ENCODE data around the gene ZNF497. TPM values are rescaled to one million over a fixed set of nuclear protein-coding genes. Genes with fewer than 3 reads are reported as not detected.

The ZNF497 gene
- total and polyA plus RNA-seq, 2 of the 8 experiments (the other 6 are each of a cell fraction or from before 2014, with no cell fraction given): 0.93 to 1.4 TPM

DNA sequence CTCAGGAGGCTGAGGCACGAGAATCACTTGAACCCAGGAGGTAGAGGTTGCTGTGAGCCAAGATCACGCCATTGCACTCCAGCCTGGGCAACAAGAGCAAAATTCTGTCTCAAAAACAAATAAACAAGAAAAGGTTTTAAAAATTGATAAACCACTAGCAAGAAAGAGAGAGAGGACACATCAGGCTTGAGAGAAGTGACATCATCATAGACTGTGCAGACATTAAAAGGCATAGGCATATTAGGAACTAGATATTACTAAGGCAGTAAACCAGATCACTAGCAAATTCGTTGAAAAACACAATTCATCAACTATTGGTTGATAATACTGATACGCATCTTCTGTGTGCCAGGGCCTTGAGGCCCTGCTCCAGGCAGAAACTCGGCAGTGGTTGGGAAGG, 17.0 kb downstream of the ZNF497 start:
- Histone ChIP-seq H3K4me2 (ENCODE audit: insufficient read depth in 1 of 2, low read depth in 2 of 2, low read length in 2 of 2) (no peak overlapping the region), H3K23ac (ENCODE audit: insufficient read length) (no peak overlapping the region), H3K14ac (ENCODE audit: insufficient read length) (no peak overlapping the region), H2BK20ac (ENCODE audit: low read length) (no peak overlapping the region), H4K5ac (ENCODE audit: insufficient read length, low read depth, low read length) (no peak overlapping the region), H3K23me2 (ENCODE audit: low read depth, low read length) (peaks cover 9% of the 10 kb centered on the region), H3K9me3 (ENCODE audit: insufficient read depth in 2 of 2, low read depth in 1 of 2, low read length in 1 of 2) (no peaks in the 10 kb centered on the region), H3K18ac (ENCODE audit: extremely low read depth, low read length) (no peak overlapping the region), H3K79me2 (ENCODE audit: control insufficient read depth in 1 of 2, insufficient read depth in 2 of 2, low read length in 2 of 2) (no peaks in the 10 kb centered on the region), H3K27ac (ENCODE audit: low read depth, low read length) (no peak overlapping the region), H4K20me1 (replicated peaks in 1 of 2; ENCODE audit: control insufficient read depth in 1 of 2, insufficient read depth in 2 of 2, low read length in 2 of 2) (no peaks in the 10 kb centered on the region), H3K36me3 (ENCODE audit: control insufficient read depth in 2 of 4, insufficient read depth in 4 of 4, low read length in 3 of 4) (no peaks in the 10 kb centered on the region), H4K8ac (ENCODE audit: extremely low read depth, insufficient read depth, low read length) (no peak overlapping the region), H3K56ac (replicated peaks; ENCODE audit: insufficient read length, low read depth, low read length) (no peak overlapping the region), H2BK15ac (ENCODE audit: low read length) (no peak overlapping the region), H3K27me3 (replicated peaks in 1 of 4; ENCODE audit: control insufficient read depth in 3 of 4, extremely low read depth in 1 of 4, insufficient read depth in 3 of 4, low read length in 3 of 4) (0 out of 7 replicates have a peak, but pooled peaks cover 0 to 3% (median 0%) of the 10 kb centered on the region in 4 experiments), H2AFZ (ENCODE audit: low read length) (no peak overlapping the region), H2BK5ac (ENCODE audit: low read depth, low read length) (no peak overlapping the region), H2BK120ac (replicated peaks; ENCODE audit: low read depth, low read length) (no peak overlapping the region), H3K79me1 (ENCODE audit: low read depth, low read length) (no peaks in the 10 kb centered on the region), H4K91ac (replicated peaks; ENCODE audit: insufficient read length, low read length) (no peak overlapping the region), H3K4me1 (replicated peaks in 1 of 4; ENCODE audit: control insufficient read depth in 3 of 4, insufficient read depth in 4 of 4, low read length in 3 of 4) (no peaks in the 10 kb centered on the region; a peak in 1 of 7 replicates), H2AK5ac (ENCODE audit: low read depth, low read length) (no peak overlapping the region), H2BK12ac (ENCODE audit: low read depth, low read length) (no peak overlapping the region), H3K9ac (replicated peaks in 1 of 4; ENCODE audit: extremely low read depth in 1 of 4, low read depth in 3 of 4, low read length in 3 of 4) (no peak overlapping the region), H3K4me3 (ENCODE audit: extremely low read depth in 1 of 4, insufficient read depth in 2 of 4, low read depth in 3 of 4, low read length in 4 of 4) (no peak overlapping the region), H3K4ac (replicated peaks; ENCODE audit: insufficient read length, low read depth, low read length) (no peak overlapping the region)
- FAIRE-seq (no peak), DNase-seq (ENCODE audit: low read depth in 1 of 2, low spot score in 2 of 2) (no peak)
- ChIA-PET CTCF (ENCODE audit: partially characterized antibody) (interaction anchor here (1.1 to 1.9 kb wide), 4 partner anchors 11 to 27 kb away, joined by 3 to 6 read pairs (median 4); partner anchors contain the start of gene ZNF497), POLR2A (ENCODE audit: partially characterized antibody) (interaction anchor here (0.8 to 11.4 kb wide), 4 partner anchors 9 to 52 kb away, joined by 3 to 102 read pairs (median 6); partner anchors contain the start of gene ZNF497)
- 86% methylated on average over 5 of the region's 5 CpGs; no CpG with 5 or more reads in 1 of the 2 experiments for WGBS, 2 experiments (ENCODE audit: extremely low coverage in 1 of 2, insufficient coverage in 1 of 2, insufficient read length in 1 of 2, insufficient replicate concordance in 2 of 2, low coverage in 1 of 2, low lambda C conversion rate in 2 of 2, missing lambda C conversion rate in 1 of 2)
- TF ChIP-seq JUND (IDR thresholded peaks at IDR 0.05; ENCODE audit: low read length): no peak
- TF ChIP-seq RNF2 (IDR thresholded peaks at IDR 0.05; ENCODE audit: borderline replicate concordance, low read depth, low read length, missing control alignments, poor library complexity, severe bottlenecking): no peak
- no peak for TF ChIP-seq NRF1 (IDR thresholded peaks at IDR 0.05; ENCODE audit: low read depth, low read length)
- TF ChIP-seq, protein P1, sequence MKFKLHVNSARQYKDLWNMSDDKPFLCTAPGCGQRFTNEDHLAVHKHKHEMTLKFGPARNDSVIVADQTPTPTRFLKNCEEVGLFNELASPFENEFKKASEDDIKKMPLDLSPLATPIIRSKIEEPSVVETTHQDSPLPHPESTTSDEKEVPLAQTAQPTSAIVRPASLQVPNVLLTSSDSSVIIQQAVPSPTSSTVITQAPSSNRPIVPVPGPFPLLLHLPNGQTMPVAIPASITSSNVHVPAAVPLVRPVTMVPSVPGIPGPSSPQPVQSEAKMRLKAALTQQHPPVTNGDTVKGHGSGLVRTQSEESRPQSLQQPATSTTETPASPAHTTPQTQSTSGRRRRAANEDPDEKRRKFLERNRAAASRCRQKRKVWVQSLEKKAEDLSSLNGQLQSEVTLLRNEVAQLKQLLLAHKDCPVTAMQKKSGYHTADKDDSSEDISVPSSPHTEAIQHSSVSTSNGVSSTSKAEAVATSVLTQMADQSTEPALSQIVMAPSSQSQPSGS (IDR thresholded peaks at IDR 0.05; ENCODE audit: low read length): no peak
- no peak for TF ChIP-seq E2F6 (IDR thresholded peaks at IDR 0.05)
- no peak for TF ChIP-seq KDM4A (IDR thresholded peaks at IDR 0.05; ENCODE audit: low read depth, low read length, severe bottlenecking)
- no peak for TF ChIP-seq SAP30 (IDR thresholded peaks at IDR 0.05; ENCODE audit: insufficient read depth, insufficient replicate concordance, low read length)
- TF ChIP-seq ATF3 (IDR thresholded peaks at IDR 0.05; ENCODE audit: insufficient read depth, low read depth, low read length): no peak
- no peak for TF ChIP-seq RFX5 (IDR thresholded peaks at IDR 0.05; ENCODE audit: borderline replicate concordance, low read depth, low read length)
- no peak for TF ChIP-seq SIRT6 (IDR thresholded peaks at IDR 0.05; ENCODE audit: low read length)

All from H1 (cell line).